HG02870 (cell line): ENCODE data around the gene OGFOD1.
"Not testable (repeated sequence)": the region's sequence is repeated elsewhere in the genome, so short reads cannot be mapped to it uniquely, and the experiment has no call there.

Experiments used
- ATAC-seq: cut with Tn5 transposase; IDR thresholded peaks from one replicate; pipeline ENCODE4 v1.9.1; 2021; ENCODE audit warnings: mild to moderate bottlenecking, moderate library complexity; ENCODE audit not compliant: unreplicated experiment

The OGFOD1 gene

GRCh38 chr16:56479469-56479868 lies 28.1 kb downstream of the OGFOD1 start:
- no peak for ATAC-seq

- no peak for ATAC-seq
These were observed 29.6 kb downstream of the OGFOD1 start for GRCh38 chr16:56480776-56481467.

DNA sequence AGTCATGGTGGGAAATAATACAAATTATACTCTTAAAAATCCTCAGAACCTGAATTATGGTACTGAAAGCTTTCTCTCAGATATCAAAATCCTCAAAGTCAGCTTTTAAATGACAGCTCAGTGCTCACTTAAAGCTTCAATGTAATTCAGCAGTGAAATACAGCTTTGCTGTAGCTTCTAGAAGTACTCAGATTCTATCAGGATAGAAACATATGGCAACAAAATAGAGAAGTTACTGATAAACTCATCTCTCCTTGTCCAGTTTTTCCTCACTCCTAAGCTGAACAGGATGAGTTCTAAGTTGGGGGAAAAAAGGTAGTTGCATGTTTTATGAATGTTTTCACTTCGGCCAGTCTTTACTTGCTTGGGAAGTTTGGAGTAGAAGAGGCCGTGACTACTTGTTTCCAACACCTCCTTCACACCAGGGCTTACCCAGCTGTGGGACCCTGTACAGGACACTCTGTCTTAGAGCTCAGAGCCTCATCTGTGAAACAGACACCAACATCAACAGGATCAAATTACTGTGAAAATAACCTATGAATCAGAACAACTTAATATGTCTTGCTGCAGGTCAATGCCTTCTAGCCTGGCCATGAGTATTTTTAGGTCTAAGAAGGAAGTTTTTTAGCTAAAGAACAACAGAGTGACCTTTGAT lies 30.2 kb downstream of the OGFOD1 start:
- no peak for ATAC-seq

- ATAC-seq = no peak
These were observed 31.4 kb downstream of the OGFOD1 start for GRCh38 chr16:56482683-56483236.

GRCh38 chr16:56483394-56483793 lies 32.0 kb downstream of the OGFOD1 start:
- ATAC-seq = no peak

DNA sequence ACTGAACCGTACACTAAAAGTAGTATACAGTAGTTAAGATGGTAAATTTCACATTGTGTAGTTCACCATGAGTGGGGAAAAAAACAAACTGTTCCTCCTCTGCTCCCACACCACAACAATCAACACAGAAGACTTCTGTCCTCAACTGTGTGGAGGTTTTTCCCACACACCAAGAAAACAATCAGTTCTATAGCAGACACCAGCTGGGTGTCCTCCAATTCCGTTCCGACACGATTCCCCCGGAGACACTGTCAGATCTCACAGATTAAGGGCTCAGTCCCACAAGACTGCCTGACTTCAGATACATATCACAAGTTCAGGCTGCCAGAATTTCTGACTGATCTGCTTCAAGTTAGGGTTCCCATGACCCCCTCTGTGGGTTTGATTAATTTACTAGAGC lies 36.7 kb downstream of the OGFOD1 start:
- ATAC-seq = no peak

GRCh38 chr16:56488868-56489267 lies 37.5 kb downstream of the OGFOD1 start:
- ATAC-seq = not testable (repeated sequence)

DNA sequence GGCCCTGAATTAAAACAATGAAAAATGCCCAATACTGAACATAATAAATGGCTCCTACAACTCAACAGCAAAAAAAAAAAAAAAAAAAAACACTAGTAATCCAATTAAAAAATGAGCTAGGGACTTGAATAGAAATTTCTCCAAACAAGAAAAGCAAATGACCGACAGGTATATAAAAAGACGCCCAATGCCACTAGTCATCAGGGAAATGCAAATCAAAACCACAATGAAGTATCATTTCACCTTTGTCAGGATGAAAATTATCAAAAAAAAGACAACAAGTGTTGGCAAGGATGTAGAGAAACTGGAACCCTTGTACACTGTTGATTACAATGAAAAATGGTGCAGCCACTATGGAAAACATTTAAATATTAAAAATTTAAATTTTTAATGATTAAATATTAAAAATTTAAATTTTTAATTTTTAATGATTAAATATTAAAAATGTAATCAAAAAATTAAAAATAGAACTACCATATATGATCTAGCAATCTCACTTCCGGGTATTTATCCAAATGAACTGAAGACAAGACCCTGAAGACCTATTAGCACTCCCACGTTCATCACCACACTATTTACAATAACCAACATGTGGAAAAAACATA lies 40.4 kb downstream of the OGFOD1 start:
- no peak for ATAC-seq

DNA sequence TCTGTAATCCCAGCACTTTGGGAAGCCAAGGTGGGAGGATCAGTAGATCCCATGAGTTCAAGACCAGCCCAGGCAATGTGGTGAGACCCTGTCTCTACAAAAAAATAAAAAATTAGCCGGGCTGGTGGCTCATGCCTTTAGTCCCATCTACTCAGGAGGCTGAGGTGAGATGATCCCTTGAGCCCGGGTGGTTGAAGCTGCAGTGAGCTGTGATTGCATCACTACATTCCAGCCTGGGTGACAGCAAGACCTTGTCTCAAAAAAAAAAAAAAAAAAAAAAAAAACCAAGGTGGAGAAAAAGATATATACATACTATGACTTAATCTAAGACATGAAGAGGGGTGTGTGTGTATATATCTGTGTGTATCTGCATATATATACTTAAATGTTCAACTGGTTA lies 41.8 kb downstream of the OGFOD1 start:
- no peak for ATAC-seq

DNA sequence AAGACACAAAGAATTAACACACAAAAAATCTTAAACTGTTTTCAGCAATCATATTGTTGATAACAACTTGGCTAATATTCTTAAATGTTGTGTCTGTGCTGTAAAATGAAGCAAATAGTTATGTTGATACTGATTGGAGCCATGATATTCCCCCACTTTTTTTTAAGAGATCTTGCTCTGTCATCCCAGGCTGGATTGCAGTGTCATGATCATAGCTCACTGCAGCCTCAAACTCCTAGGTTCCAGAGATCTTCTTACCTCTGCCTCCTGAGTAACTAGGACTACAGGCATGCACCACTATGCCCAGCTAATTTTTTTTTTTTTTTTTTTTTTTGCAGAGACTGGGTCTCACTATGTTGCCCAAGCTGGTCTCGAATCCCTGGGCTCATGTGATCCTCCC lies 42.5 kb downstream of the OGFOD1 start:
- ATAC-seq = no peak

DNA sequence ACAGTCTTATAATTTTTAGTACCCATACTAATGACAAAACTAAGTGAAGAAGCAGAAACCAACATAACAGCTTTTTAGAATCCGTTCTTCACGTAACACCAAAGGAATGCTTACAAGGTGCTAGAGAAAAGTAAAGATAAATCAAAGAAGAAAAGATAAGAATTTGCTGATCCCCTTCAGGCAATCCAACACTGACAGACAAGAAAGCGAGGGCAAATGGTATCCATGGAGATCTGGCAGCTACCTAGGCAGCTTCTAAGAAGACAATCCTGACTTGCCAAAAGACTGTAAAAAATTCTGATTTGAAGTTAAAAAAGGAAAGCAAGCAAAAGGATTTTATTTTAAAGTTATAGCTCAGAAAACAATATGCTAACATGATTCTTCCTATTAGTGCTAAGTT lies 53.8 kb downstream of the OGFOD1 start:
- ATAC-seq = no peak

DNA sequence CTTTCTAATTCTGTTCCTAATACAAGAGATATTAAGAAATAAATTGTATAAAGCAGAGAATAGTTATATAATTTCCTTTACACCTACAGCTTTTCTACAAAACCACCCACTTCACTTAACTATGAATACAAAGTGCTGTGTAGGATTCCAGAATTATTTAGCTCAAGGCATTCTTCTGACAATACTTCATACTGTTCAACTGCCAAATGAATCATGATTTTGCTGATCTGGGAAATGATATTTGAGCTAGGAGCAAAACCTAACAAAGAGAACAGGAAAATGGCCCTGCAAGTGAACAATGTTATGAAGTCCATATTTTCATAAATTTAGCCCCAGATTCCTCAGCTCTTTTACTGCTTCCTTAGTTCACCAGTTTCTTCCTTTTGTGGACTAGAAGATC lies 55.6 kb downstream of the OGFOD1 start:
- no peak for ATAC-seq

GRCh38 chr16:56510544-56510943 lies 59.2 kb downstream of the OGFOD1 start:
- ATAC-seq = no peak

DNA sequence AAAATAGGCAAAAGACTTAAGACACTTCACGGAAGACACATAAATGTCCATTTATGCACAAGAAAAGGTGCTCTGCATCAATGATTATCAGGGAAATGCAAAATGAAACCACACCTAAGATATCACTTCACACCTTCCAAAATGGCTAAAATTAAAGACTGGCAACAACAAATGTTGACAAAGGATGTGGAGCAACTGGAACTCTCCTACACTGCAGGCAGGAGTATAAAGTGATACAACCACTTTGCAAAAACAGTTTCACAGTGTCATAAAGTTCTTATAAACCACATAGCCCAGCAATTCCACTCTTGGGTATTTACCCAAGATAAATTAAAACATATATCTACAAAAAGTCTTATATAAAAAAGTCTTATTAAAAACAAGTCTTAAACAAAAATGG lies 60.7 kb downstream of the OGFOD1 start:
- ATAC-seq = no peak

DNA sequence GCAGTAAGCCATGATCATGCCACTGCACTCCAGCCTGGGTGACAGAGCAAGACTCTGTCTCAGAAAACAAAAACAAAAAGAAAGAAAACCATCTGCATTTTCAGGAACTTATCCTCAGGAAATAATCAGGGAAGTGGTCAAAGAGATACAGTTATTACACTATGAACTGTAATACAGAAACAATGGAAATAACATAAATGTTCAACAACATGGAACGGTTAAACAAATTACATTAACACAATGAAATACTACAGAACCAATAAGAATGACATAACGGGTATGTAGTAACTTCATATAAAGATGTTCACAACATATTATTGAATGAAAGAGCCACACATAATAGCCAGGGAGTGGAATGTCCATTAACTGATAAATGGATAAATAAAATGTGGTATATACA lies 61.7 kb downstream of the OGFOD1 start:
- no peak for ATAC-seq

GRCh38 chr16:56513972-56514371 lies 62.6 kb downstream of the OGFOD1 start:
- ATAC-seq = no peak

DNA sequence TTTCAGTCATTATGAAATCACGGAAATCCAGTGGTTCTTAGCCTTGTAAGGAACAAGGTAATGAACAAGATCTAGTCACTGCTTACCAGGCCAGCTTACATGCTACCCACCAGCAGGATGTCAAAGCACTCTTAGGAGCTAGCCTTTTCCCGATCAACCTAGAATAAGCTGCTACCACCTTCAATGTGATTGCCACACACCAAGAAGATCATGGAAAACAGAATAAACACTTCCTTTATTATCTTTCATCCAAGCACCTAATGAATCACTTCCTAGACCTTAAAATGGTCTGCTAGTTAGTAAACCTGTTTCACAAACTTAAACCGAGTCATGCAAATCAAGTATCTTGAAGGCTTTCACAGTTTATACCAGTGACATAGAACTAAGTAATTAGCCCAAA lies 63.5 kb downstream of the OGFOD1 start:
- no peak for ATAC-seq

GRCh38 chr16:56515665-56516064 lies 64.3 kb downstream of the OGFOD1 start:
- no peak for ATAC-seq

- no peak for ATAC-seq
These were observed 65.9 kb downstream of the OGFOD1 start for GRCh38 chr16:56517206-56517605.

DNA sequence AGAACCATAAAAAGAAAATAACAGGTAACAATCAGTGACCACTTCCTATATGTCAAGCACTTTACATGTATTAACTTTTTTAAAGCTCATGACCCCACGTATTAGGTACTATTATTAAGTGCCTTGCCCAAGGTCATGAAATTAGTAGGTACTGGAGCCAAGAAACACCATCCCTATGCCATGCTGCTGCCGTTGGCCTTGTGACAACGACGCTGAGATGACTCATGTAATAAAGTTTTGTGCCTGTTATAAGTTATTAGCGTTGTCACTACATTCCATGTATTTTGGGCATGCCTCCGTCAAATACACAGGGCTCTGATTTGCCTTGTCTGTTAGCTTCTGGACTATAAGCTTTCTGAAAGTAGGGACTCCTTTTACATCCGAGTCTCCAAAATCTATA lies 67.1 kb downstream of the OGFOD1 start:
- no peak for ATAC-seq

GRCh38 chr16:56519459-56520250 lies 68.3 kb downstream of the OGFOD1 start, which contains the start of gene BBS2:
Gene BBS2 (minus strand): TSS chr16:56520024. CDS start chr16:56519862, 162 bp downstream.
- ATAC-seq = peak; percentile 85
